HepG2 (cell line): ENCODE data around the gene RCOR1. TPM values are rescaled to one million over a fixed set of nuclear protein-coding genes. Genes with fewer than 3 reads are reported as not detected.

ENCODE experiments used
- ATAC-seq: fragments of 200-7000 bp; cut with Tn5 transposase; 3 replicates; pipeline ENCODE4 v1.9.1; 2020; ENCODE audit warnings: mild to moderate bottlenecking, moderate library complexity
- BruUV-seq: library from RNA; stranded (reverse); fragments of 400-500 nt; replicated peaks from 2 replicates; lab custom pipeline; 2021; lab: Mats Ljungman, UMichigan
- CTCF ChIA-PET: fragments of 300-600 bp; formaldehyde crosslinking; extraction: SDS; loops from one replicate; lab custom pipeline; 2021; ENCODE audit warnings: low total read pairs, inconsistent platforms, low intra/inter-chr PET ratio; lab: Yijun Ruan, JAX
- POLR2A ChIA-PET: fragments of 350-600 bp; sonication (Branson Sonifier 250); formaldehyde crosslinking; loops from one replicate; lab custom pipeline; 2020; ENCODE audit warnings: antibody characterized with exemption, inconsistent platforms; lab: Yijun Ruan, JAX
- DNase-seq: peaks from one replicate; pipeline ENCODE4 v3.0.0-alpha.2; 2015; ENCODE audit warnings: low spot score
- FAIRE-seq: peaks from 3 replicates; lab custom pipeline; 2011; peaks lifted over from hg19 to GRCh38; lab: Jason Lieb, UNC
- H2AFZ ChIP-seq: one replicate; pipeline ENCODE4 v1.6.1; 2011; ENCODE audit warnings: low read length, inconsistent platforms
- H3K27ac ChIP-seq: fragments of 300-600 bp; 3 replicates; pipeline ENCODE4 v1.8.0; 2011; ENCODE audit warnings: mixed run types, mild to moderate bottlenecking, mixed read lengths, low read length, inconsistent platforms; ENCODE audit not compliant: insufficient read depth; ENCODE audit errors: extremely low read length
- H3K27me3 ChIP-seq, 2 experiments: fragments of 200-600 bp in 1 of 2; 2 replicates in 1 of 2; 3 replicates in 1 of 2; pipeline versions ENCODE4 v1.6.0 to v1.8.0; 2011; ENCODE audit warnings: low read length in 2 of 2, mild to moderate bottlenecking in 2 of 2, moderate library complexity in 2 of 2, inconsistent platforms in 1 of 2; ENCODE audit not compliant: insufficient read depth in 2 of 2, control insufficient read depth in 1 of 2
- H3K36me3 ChIP-seq, 2 experiments: fragments of 200-600 bp in 1 of 2; replicated peaks in 1 of 2; 2 replicates in 1 of 2; 3 replicates in 1 of 2; pipeline versions ENCODE4 v1.5.1 to v1.8.0; 2011; ENCODE audit warnings: low read length in 2 of 2, inconsistent platforms in 1 of 2; ENCODE audit not compliant: insufficient read depth in 2 of 2, control insufficient read depth in 1 of 2
- H3K4me1 ChIP-seq: 2 replicates; pipeline ENCODE4 v1.5.1; 2012; ENCODE audit warnings: low read length, inconsistent platforms; ENCODE audit not compliant: insufficient read depth
- H3K4me2 ChIP-seq: 2 replicates; pipeline ENCODE4 v1.6.0; 2011; ENCODE audit warnings: low read depth, low read length, inconsistent platforms
- H3K4me3 ChIP-seq, 3 experiments: fragments of 200-600 bp in 1 of 3; sonication (generic), shearing (Covaris generic) in 1 of 3; replicated peaks in 1 of 3; 2 replicates each; pipeline ENCODE4 v1.5.1; 2011 to 2016; ENCODE audit warnings: low read length in 3 of 3, inconsistent platforms in 2 of 3, low read depth in 2 of 3, mild to moderate bottlenecking in 2 of 3, control low read depth in 1 of 3, mixed read lengths in 1 of 3; ENCODE audit not compliant: insufficient read depth in 1 of 3
- H3K79me2 ChIP-seq: one replicate; pipeline ENCODE4 v1.6.1; 2011; ENCODE audit warnings: low read length, inconsistent platforms; ENCODE audit not compliant: insufficient read depth
- H3K9ac ChIP-seq: 2 replicates; pipeline ENCODE4 v1.6.0; 2011; ENCODE audit warnings: mild to moderate bottlenecking, low read depth, low read length, inconsistent platforms; ENCODE audit not compliant: insufficient read depth
- H3K9me3 ChIP-seq: 2 replicates; pipeline ENCODE4 v1.5.1; 2012; ENCODE audit warnings: mild to moderate bottlenecking, low read length
- H4K20me1 ChIP-seq: 2 replicates; pipeline ENCODE4 v1.6.0; 2011; ENCODE audit warnings: inconsistent platforms, mild to moderate bottlenecking, low read length, moderate library complexity; ENCODE audit not compliant: insufficient read depth
- ATF4 ChIP-seq, 2 experiments: fragments of 450-650 bp in 1 of 2; sonication (generic) in 1 of 2; formaldehyde crosslinking; IDR thresholded peaks; 2 replicates each; pipeline versions ENCODE4 v1.5.0 to v1.8.0; 2020 to 2022; ENCODE audit warnings: mild to moderate bottlenecking in 1 of 2, missing genetic modification reagents in 1 of 2
- CEBPB ChIP-seq: IDR thresholded peaks from 2 replicates; pipeline ENCODE4 v1.6.1; 2011; ENCODE audit warnings: low read depth, low read length, improper control_type of control experiment, borderline replicate concordance
- CEBPG ChIP-seq: IDR thresholded peaks from 2 replicates; pipeline ENCODE4 v1.6.1; 2016
- SMC3 ChIP-seq: IDR thresholded peaks from 2 replicates; pipeline ENCODE4 v1.6.1; 2011; ENCODE audit warnings: low read length, improper control_type of control experiment
- TCF7 ChIP-seq: sonication (generic); IDR thresholded peaks from 2 replicates; pipeline ENCODE4 v1.6.1; 2016; ENCODE audit warnings: antibody characterized with exemption, low read depth
- YEATS2 ChIP-seq: sonication (generic); formaldehyde crosslinking; IDR thresholded peaks from 2 replicates; pipeline ENCODE4 v1.4.0; 2020; ENCODE audit warnings: missing genetic modification reagents, borderline replicate concordance
- WGBS: methylation state at CpG from one replicate; pipeline ENCODE4 v1.1.6; 2017; ENCODE audit warnings: low lambda C conversion rate; 5-methylcytosine and 5-hydroxymethylcytosine counted together
- in situ Hi-C: cut with HindIII; loops from 2 replicates; pipeline ENCODE4 v1.10.0; 2017; ENCODE audit warnings: low pct_unique_long_range_greater_than_20kb; ENCODE audit not compliant: extremely low pct_ligation_motif_present
- intact Hi-C: fragments of 100-400 bp; cut with micrococcal nuclease; formaldehyde crosslinking; loops from one replicate; pipeline ENCODE4 v1.10.0; 2022; ENCODE audit not compliant: unreplicated experiment
- polyA plus RNA-seq, 8 experiments: library from polyadenylated mRNA; depleted of rRNA in 3 of 8; stranded (reverse) in 7 of 8; unstranded in 1 of 8; fragments of >200 nt; fragmentation: Illumina TruSeq in 4 of 8; extraction: Trizol in 4 of 8; gene quantifications; 2 replicates each; pipeline versions ENCODE4 v1.2.1 to v1.2.3, GENCODE V29; 2011 to 2016; ENCODE audit warnings: low read depth in 4 of 8, missing spikeins in 1 of 8, mixed read lengths in 1 of 8; ENCODE audit not compliant: insufficient read depth in 1 of 8
- small RNA-seq, 3 experiments: library from RNA; depleted of rRNA; stranded (forward); fragments of <200 nt; gene quantifications; one replicate each; pipeline ENCODE3, GENCODE V24; 2012; ENCODE audit warnings: low read depth in 2 of 3, low replicate concordance in 1 of 3; ENCODE audit not compliant: insufficient read length in 3 of 3, insufficient read depth in 2 of 3
- total RNA-seq, 5 experiments: library from RNA; depleted of rRNA; stranded (reverse); fragments of >200 nt; fragmentation: Illumina TruSeq; extraction: Trizol; gene quantifications; 2 replicates each; pipeline ENCODE4 v1.2.3, GENCODE V29; 2016; ENCODE audit warnings: low read depth in 1 of 5

Gene RCOR1
- total and polyA plus RNA-seq, 2 of the 13 experiments (the other 11 are each of a cell fraction or from before 2014, with no cell fraction given), result 10.2 to 11.1 TPM

GRCh38 chr14:102779574-102780315 lies 187.3 kb downstream of the RCOR1 start:
- Histone ChIP-seq H3K79me2 (peaks cover 49% of the 10 kb centered on the region), H3K36me3 (no peaks in the 10 kb centered on the region), H3K4me2 (peak overlapping the region; percentile 90; the same call in 1 of the 2 replicates), H2AFZ (no peak overlapping the region), H4K20me1 (no peaks in the 10 kb centered on the region), H3K4me1 (peaks cover 49% of the 10 kb centered on the region), H3K27ac (no peak overlapping the region), H3K9me3 (no peaks in the 10 kb centered on the region), H3K9ac (0 out of 2 replicates have a peak overlapping the region, but pooled peaks have one; percentile 1), H3K4me3 (0 out of 6 replicates have a peak overlapping the region, but pooled peaks of 1 of the 3 experiments have one; percentile 6), H3K27me3 (no peaks in the 10 kb centered on the region; a peak in 1 of 5 replicates)
- in situ Hi-C loops (no loop called here), intact Hi-C loops (loop anchor here (5.0 to 10.0 kb wide), 2 partner anchors 95 to 138 kb away; no protein-coding TSS in a partner anchor)
- WGBS, result 89% methylated on average over 13 of the region's 13 CpGs
- POLR2A ChIA-PET, result interaction anchor here (1.5 kb wide), 1 partner anchor 240 kb away, joined by 4 read pairs; no protein-coding TSS in a partner anchor
- ATAC-seq, result no peak
- no peak for DNase-seq
- CTCF ChIA-PET, result no interaction called here
- no peak for FAIRE-seq
- BruUV-seq, result no TSS peak
- TF ChIP-seq YEATS2 (CRISPR knock-in tag) (no peak), SMC3 (0 out of 2 replicates have a peak, but pooled peaks have one; percentile 4), CEBPG (CRISPR knock-in tag) (peak; percentile 68), TCF7 (no peak), ATF4 (CRISPR knock-in tag; IDR thresholded peaks at IDR 0.05) (peak in 1 of 2 experiments; percentile 25; a peak in 1 of 4 replicates), CEBPB (peak; percentile 86)

Small RNAs within 50 kb of the gene (small RNA-seq; reads per million reads assigned to genes)
- gene RF00019 (0 reads per million in 3 experiments), gene RN7SL546P (0 reads per million in 3 experiments)

Other genes starting within 250 kb of the RCOR1 start
- 42.8 and 59.7 TPM in 2 replicates for gene CINP, start 229.8 kb upstream of the RCOR1 start, total RNA-seq (2016; rRNA removed; fragmentation: Illumina TruSeq; extraction: Trizol)
- gene CINP, start 229.8 kb upstream of the RCOR1 start, polyA plus RNA-seq (2011; rRNA removed), result 30.9 and 32.8 TPM in 2 replicates
- 5.7 and 13.6 TPM in 2 replicates for gene TECPR2, start 229.7 kb upstream of the RCOR1 start, total RNA-seq (2016; rRNA removed; fragmentation: Illumina TruSeq; extraction: Trizol)
- gene TECPR2, start 229.7 kb upstream of the RCOR1 start, polyA plus RNA-seq (2011; rRNA removed), result 3.5 and 4.6 TPM in 2 replicates
- 5.7 and 10.0 TPM in 2 replicates for gene ANKRD9, start 82.9 kb upstream of the RCOR1 start, total RNA-seq (2016; rRNA removed; fragmentation: Illumina TruSeq; extraction: Trizol)
- 15.0 and 23.2 TPM in 2 replicates for gene ANKRD9, start 82.9 kb upstream of the RCOR1 start, polyA plus RNA-seq (2011; rRNA removed)
- 12.2 and 13.0 TPM in 2 replicates for gene TRAF3, start 184.8 kb downstream of the RCOR1 start, total RNA-seq (2016; rRNA removed; fragmentation: Illumina TruSeq; extraction: Trizol)
- 6.9 and 7.2 TPM in 2 replicates for gene TRAF3, start 184.8 kb downstream of the RCOR1 start, polyA plus RNA-seq (2011; rRNA removed)